Measurements from ENCODE around the gene AFF3.
"Not testable (repeated sequence)": the region's sequence is repeated elsewhere in the genome, so short reads cannot be mapped to it uniquely, and the experiment has no call there.

The AFF3 gene

DNA sequence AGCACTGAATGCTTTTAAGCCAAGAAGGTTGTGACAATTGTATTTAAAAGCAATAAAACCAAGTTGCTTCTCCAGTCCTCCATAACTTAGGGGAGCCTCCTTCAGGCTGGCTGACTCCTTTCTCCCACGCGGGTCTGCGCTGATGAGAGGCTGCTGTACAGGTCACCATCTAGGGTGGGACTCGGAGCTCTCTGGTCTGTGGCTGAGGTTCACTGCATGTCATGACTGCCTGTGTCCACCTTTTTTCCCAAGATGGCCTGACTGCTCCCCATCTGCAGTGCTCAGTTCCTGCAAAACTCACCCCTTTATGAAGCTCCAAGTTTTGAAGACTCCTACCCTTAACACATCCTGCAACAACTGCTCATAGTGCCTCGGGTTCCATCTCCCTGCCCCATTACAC, 194.4 kb downstream of the AFF3 start:
- H3K4me3 ChIP-seq (ENCODE audit: low read length): no peak overlapping the region
- no peaks in the 10 kb centered on the region for H3K9me3 ChIP-seq (ENCODE audit: insufficient read depth, low read length)
- no peak overlapping the region for H3K4me2 ChIP-seq (ENCODE audit: low read length)
- TF ChIP-seq, protein P1, sequence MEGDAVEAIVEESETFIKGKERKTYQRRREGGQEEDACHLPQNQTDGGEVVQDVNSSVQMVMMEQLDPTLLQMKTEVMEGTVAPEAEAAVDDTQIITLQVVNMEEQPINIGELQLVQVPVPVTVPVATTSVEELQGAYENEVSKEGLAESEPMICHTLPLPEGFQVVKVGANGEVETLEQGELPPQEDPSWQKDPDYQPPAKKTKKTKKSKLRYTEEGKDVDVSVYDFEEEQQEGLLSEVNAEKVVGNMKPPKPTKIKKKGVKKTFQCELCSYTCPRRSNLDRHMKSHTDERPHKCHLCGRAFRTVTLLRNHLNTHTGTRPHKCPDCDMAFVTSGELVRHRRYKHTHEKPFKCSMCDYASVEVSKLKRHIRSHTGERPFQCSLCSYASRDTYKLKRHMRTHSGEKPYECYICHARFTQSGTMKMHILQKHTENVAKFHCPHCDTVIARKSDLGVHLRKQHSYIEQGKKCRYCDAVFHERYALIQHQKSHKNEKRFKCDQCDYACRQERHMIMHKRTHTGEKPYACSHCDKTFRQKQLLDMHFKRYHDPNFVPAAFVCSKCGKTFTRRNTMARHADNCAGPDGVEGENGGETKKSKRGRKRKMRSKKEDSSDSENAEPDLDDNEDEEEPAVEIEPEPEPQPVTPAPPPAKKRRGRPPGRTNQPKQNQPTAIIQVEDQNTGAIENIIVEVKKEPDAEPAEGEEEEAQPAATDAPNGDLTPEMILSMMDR (IDR thresholded peaks at IDR 0.05; ENCODE audit: low read depth, low read length): no peak
- TF ChIP-seq EZH2phosphoT487 (IDR thresholded peaks at IDR 0.05; ENCODE audit: low read depth): no peak
- H3K36me3 ChIP-seq (replicated peaks; ENCODE audit: low read depth, low read length): peaks cover 13% of the 10 kb centered on the region
- H3K9ac ChIP-seq (ENCODE audit: low read length): no peak overlapping the region
- H3K79me2 ChIP-seq (ENCODE audit: low read length): no peaks in the 10 kb centered on the region
- no peaks in the 10 kb centered on the region for H3K27me3 ChIP-seq (ENCODE audit: low read depth, low read length)
- H2AFZ ChIP-seq (ENCODE audit: low read depth, low read length): no peak overlapping the region
- no peaks in the 10 kb centered on the region for H3K4me1 ChIP-seq (ENCODE audit: low read length)
- H4K20me1 ChIP-seq (ENCODE audit: insufficient read depth, low read length): peaks cover 3% of the 10 kb centered on the region; the same call in 1 of the 2 replicates
- H3K27ac ChIP-seq (ENCODE audit: low read length): no peak overlapping the region

DNA sequence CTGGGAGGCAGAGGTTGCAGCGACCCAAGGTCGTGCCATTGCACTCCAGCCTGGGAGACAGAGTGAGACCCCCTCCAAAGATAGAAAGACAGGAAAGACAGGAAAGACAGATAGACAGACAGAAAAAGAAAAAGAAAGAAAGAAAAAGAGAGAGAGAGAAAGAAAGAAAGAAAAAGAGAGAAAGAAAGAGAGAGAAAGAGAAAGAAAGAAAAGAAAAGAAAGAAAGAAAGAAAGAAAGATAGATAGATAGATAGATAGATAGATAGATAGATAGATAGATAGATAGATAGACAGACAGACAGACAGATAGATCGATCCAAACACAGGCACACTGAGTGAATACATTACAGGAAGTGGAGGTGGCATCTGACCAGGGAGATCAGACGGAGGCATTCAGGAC, 195.0 kb downstream of the AFF3 start:
- H3K27me3 ChIP-seq (ENCODE audit: low read depth, low read length); H3K4me2 ChIP-seq (ENCODE audit: low read length); H3K9me3 ChIP-seq (ENCODE audit: insufficient read depth, low read length); H3K9ac ChIP-seq (ENCODE audit: low read length); H3K4me3 ChIP-seq (ENCODE audit: low read length); H3K36me3 ChIP-seq (replicated peaks; ENCODE audit: low read depth, low read length); H3K27ac ChIP-seq (ENCODE audit: low read length); H3K79me2 ChIP-seq (ENCODE audit: low read length); H3K4me1 ChIP-seq (ENCODE audit: low read length); H4K20me1 ChIP-seq (ENCODE audit: insufficient read depth, low read length); H2AFZ ChIP-seq (ENCODE audit: low read depth, low read length): not testable (repeated sequence)

DNA sequence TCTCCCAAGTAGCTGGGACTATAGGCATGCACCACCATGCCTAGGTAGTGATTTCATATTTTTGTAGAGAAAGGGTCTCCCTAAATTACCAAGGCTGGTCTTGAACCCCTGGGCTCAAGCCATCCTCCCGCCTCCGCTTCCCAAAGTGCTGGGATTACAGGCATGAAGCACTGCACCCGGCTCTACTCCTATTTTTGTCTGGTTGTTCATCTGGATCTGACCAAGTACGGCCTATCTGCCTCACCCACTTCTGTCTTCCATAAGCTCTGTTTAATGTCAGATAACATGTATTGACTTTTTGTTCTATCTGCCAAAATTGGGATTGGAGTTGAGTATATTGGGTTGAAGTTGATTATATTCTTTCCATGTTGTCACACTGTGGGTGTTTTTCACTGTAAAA, 198.4 kb downstream of the AFF3 start:
- Histone ChIP-seq H4K20me1 (ENCODE audit: insufficient read depth, low read length) (peaks cover 12% of the 10 kb centered on the region), H3K4me1 (ENCODE audit: low read length) (no peaks in the 10 kb centered on the region), H3K9me3 (ENCODE audit: insufficient read depth, low read length) (no peaks in the 10 kb centered on the region), H3K9ac (ENCODE audit: low read length) (no peak overlapping the region), H2AFZ (ENCODE audit: low read depth, low read length) (no peak overlapping the region), H3K36me3 (replicated peaks; ENCODE audit: low read depth, low read length) (peaks cover 14% of the 10 kb centered on the region), H3K79me2 (ENCODE audit: low read length) (no peaks in the 10 kb centered on the region), H3K27ac (ENCODE audit: low read length) (no peak overlapping the region), H3K4me2 (ENCODE audit: low read length) (no peak overlapping the region), H3K27me3 (ENCODE audit: low read depth, low read length) (no peaks in the 10 kb centered on the region), H3K4me3 (ENCODE audit: low read length) (no peak overlapping the region)
- no peak for TF ChIP-seq EZH2phosphoT487 (IDR thresholded peaks at IDR 0.05; ENCODE audit: low read depth)
- TF ChIP-seq, protein P1 (IDR thresholded peaks at IDR 0.05; ENCODE audit: low read depth, low read length): no peak

DNA sequence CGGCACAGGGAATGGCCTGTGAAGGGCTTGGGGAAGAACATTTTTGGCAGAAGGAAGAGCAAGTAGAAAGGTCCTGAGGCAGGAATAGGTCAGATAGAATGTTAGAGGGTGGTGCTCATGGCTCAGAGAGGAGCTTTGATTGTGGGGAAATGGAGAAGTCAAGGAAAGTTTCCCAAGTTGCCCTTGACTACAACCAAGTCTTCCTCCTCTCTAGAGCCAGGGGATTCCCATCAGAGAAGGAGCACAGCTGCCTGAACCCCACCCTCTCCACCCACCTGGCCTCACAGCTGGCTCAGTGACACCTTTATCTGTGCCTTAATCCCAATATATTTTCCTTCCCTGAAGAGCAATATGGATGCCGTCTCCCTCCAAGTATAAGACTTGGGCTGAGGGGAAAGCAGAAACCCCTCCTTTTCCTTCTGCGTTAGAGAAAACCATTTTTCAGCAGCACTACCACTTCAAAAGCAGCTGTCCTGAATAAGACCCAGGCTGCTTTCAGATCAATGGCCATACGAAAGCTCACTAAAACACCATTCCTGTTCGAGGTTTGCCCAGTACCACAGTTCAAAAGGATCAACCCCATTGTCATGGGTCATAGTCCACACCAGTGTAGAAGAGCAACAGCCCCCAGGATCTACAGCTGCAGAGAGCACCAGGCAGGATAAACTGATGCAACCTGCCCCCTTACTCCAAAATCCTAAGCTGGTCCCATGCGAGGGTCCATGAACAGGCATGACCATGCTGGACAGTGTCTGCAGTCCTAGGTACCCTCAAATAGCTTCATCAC, 199.6 kb downstream of the AFF3 start:
- Histone ChIP-seq H3K36me3 (replicated peaks; ENCODE audit: low read depth, low read length) (peaks cover 11% of the 10 kb centered on the region), H3K4me2 (ENCODE audit: low read length) (no peak overlapping the region), H3K27me3 (ENCODE audit: low read depth, low read length) (no peaks in the 10 kb centered on the region), H3K9me3 (ENCODE audit: insufficient read depth, low read length) (no peaks in the 10 kb centered on the region), H3K79me2 (ENCODE audit: low read length) (no peaks in the 10 kb centered on the region), H3K27ac (ENCODE audit: low read length) (no peak overlapping the region), H3K4me1 (ENCODE audit: low read length) (no peaks in the 10 kb centered on the region), H3K4me3 (ENCODE audit: low read length) (no peak overlapping the region), H4K20me1 (ENCODE audit: insufficient read depth, low read length) (peaks cover 12% of the 10 kb centered on the region), H3K9ac (ENCODE audit: low read length) (no peak overlapping the region), H2AFZ (ENCODE audit: low read depth, low read length) (no peak overlapping the region)
- TF ChIP-seq EZH2phosphoT487 (IDR thresholded peaks at IDR 0.05; ENCODE audit: low read depth): no peak
- TF ChIP-seq, protein P1 (IDR thresholded peaks at IDR 0.05; ENCODE audit: low read depth, low read length): no peak
